HFF-Myc (cell line): ENCODE data around the gene CPXM2.

Experiments used
- DNase-seq: peaks from one replicate; pipeline ENCODE4 v3.0.0-alpha.2; 2011; ENCODE audit warnings: low read depth; ENCODE audit errors: extremely low read depth
- H3K4me3 ChIP-seq: replicated peaks from 2 replicates; pipeline ENCODE4 v1.5.1; 2011; ENCODE audit warnings: low read depth, mild to moderate bottlenecking, control low read depth, low read length
- CTCF ChIP-seq: IDR thresholded peaks from 2 replicates; pipeline ENCODE4 v1.5.1; 2012; ENCODE audit warnings: mild to moderate bottlenecking, low read depth, low read length, control low read depth; ENCODE audit errors: missing control alignments

Gene CPXM2

GRCh38 chr10:123704812-123705211, 186.8 kb downstream of the CPXM2 start:
- no peak for TF ChIP-seq CTCF

GRCh38 chr10:123704076-123704475, 187.5 kb downstream of the CPXM2 start:
- H3K4me3 ChIP-seq: no peak overlapping the region
- TF ChIP-seq CTCF: no peak
- DNase-seq: no peak

More at GRCh38 chr10:123704812-123705211, 186.8 kb downstream of the CPXM2 start:
- DNase-seq: no peak
- H3K4me3 ChIP-seq: no peak overlapping the region

GRCh38 chr10:123703195-123703790, 188.3 kb downstream of the CPXM2 start:
- no peak for TF ChIP-seq CTCF
- H3K4me3 ChIP-seq: no peak overlapping the region
- DNase-seq: no peak
